HG02852 (cell line): Measurements from ENCODE around the gene BRD4.

Experiments
- ATAC-seq: cut with Tn5 transposase; IDR thresholded peaks from one replicate; pipeline ENCODE4 v1.9.1; 2021; ENCODE audit warnings: mild to moderate bottlenecking, moderate library complexity; ENCODE audit not compliant: unreplicated experiment

The BRD4 gene

GRCh38 chr19:15316498-15316897 lies 15.8 kb downstream of the BRD4 start:
- no peak for ATAC-seq

- ATAC-seq = no peak
Measured at GRCh38 chr19:15315101-15315500, 17.2 kb downstream of the BRD4 start.

GRCh38 chr19:15313649-15314279 lies 18.6 kb downstream of the BRD4 start:
- no peak for ATAC-seq

- ATAC-seq = no peak
Measured at GRCh38 chr19:15307169-15307568, 25.2 kb downstream of the BRD4 start.

- ATAC-seq = no peak
Measured at GRCh38 chr19:15305582-15306334, 26.6 kb downstream of the BRD4 start.

- ATAC-seq = no peak
Measured at GRCh38 chr19:15304140-15304705, 28.1 kb downstream of the BRD4 start.

GRCh38 chr19:15303105-15303780 lies 29.1 kb downstream of the BRD4 start:
- no peak for ATAC-seq

GRCh38 chr19:15300533-15301197 lies 31.7 kb downstream of the BRD4 start:
- no peak for ATAC-seq

GRCh38 chr19:15299568-15300409 lies 32.5 kb downstream of the BRD4 start:
- no peak for ATAC-seq

GRCh38 chr19:15298847-15299567 lies 33.3 kb downstream of the BRD4 start:
- no peak for ATAC-seq

- no peak for ATAC-seq
Measured at GRCh38 chr19:15297416-15298224, 34.7 kb downstream of the BRD4 start.

- no peak for ATAC-seq
Measured at GRCh38 chr19:15296841-15297415, 35.4 kb downstream of the BRD4 start.

- ATAC-seq = no peak
Measured at GRCh38 chr19:15296353-15296752, 36.0 kb downstream of the BRD4 start.

GRCh38 chr19:15294561-15294990 lies 37.8 kb downstream of the BRD4 start:
- ATAC-seq = no peak

GRCh38 chr19:15293781-15294491 lies 38.4 kb downstream of the BRD4 start:
- no peak for ATAC-seq

- ATAC-seq = no peak
Measured at GRCh38 chr19:15292847-15293582, 39.3 kb downstream of the BRD4 start.

GRCh38 chr19:15292140-15292539 lies 40.2 kb downstream of the BRD4 start:
- no peak for ATAC-seq
